ENCODE results near the gene CAMKK2.
"Not testable (repeated sequence)": the region's sequence is repeated elsewhere in the genome, so short reads cannot be mapped to it uniquely, and the experiment has no call there.

The CAMKK2 gene

DNA sequence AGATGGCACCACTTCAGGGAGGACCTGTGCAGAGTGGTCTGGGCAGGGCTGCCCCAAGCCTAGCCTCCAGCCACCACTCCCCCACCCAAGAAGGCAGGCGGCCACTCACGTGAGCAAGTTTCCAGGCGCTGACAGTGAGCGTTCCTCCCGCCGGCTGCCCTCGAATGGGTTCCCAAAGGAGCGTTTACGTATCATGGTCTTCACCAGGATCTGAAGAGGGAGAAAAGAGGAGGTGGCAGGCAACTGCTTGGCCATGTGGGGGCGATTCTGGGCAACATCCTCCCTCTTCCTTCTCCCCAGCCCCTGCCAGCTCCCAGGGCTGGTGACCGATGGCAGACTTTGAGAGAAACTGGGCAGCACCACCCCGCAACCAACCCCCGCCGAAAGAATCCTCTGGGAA is 51.5 kb downstream of the CAMKK2 start:
- DNase-seq: no peak

GRCh38 chr12:121241156-121241970 is 55.1 kb downstream of the CAMKK2 start:
- DNase-seq: no peak

GRCh38 chr12:121240484-121241101 is 55.9 kb downstream of the CAMKK2 start:
- peak; percentile 79 to 80 for DNase-seq

DNA sequence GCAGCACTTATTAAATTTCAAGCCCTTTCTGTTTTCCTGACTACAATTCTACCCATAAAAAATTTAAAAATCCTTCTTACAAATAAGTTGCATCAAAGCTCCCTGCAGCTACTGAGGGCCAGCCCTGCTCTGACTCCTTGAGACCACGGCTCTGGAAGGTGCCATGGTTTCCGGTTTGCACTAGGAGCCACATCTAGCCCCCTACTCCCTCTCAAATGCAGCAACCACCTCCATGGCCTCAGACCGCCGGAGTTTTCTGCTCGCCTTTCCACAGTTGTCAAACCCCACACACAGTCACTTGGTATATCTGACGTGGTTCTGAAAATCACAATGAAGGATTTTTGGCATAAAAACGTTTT is 56.5 kb downstream of the CAMKK2 start:
- no peak for DNase-seq

- no peak for DNase-seq
These were observed 57.0 kb downstream of the CAMKK2 start for GRCh38 chr12:121239351-121240061.

GRCh38 chr12:121238604-121239350 is 57.7 kb downstream of the CAMKK2 start:
- DNase-seq: no peak

- no peak for DNase-seq
These were observed 58.4 kb downstream of the CAMKK2 start for GRCh38 chr12:121238086-121238485.

DNA sequence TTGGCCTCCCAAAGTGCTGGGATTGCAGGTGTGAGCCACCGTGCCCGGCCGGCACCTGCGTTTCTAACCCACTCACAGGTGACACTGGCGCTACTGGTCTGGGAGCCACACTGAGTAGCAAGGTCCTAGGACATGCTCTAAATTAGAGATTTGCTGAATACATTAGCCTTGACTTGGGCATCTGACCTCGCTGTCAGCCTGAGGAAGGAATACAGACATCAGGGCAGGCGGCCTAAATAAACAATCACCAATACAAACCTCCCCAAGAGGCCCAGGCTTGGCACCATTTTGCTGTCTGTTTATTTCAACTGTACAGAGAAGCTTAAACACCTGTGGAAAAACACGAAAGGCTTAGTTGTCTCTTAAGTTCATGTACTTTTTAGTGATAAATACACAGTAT is 59.1 kb downstream of the CAMKK2 start:
- DNase-seq: no peak

DNA sequence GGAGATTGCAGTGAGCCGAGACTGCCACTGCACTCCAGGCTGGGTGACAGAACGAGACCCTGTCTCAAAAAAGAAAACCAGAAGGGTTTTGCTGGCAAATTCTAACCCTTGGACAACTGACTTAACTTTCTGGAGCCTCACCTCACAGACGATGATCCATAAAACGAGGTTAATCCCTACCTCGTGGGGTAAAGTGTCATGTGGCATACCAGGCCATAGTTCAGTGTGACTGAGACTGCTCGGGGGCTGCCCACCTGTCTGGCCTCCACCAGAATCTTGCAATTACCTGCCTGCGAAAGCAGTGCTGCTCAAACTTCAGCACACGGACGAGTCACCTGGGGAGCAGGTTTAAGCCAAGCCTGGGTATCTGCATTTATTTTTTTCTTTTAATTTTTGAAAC is 59.7 kb downstream of the CAMKK2 start:
- DNase-seq: no peak

GRCh38 chr12:121233628-121234020 is 62.9 kb downstream of the CAMKK2 start:
- DNase-seq: no peak

GRCh38 chr12:121232977-121233627 is 63.4 kb downstream of the CAMKK2 start:
- DNase-seq: no peak

- DNase-seq: no peak
These were observed 64.3 kb downstream of the CAMKK2 start for GRCh38 chr12:121232163-121232562.

- DNase-seq: no peak
These were observed 66.0 kb downstream of the CAMKK2 start for GRCh38 chr12:121230538-121230907.

DNA sequence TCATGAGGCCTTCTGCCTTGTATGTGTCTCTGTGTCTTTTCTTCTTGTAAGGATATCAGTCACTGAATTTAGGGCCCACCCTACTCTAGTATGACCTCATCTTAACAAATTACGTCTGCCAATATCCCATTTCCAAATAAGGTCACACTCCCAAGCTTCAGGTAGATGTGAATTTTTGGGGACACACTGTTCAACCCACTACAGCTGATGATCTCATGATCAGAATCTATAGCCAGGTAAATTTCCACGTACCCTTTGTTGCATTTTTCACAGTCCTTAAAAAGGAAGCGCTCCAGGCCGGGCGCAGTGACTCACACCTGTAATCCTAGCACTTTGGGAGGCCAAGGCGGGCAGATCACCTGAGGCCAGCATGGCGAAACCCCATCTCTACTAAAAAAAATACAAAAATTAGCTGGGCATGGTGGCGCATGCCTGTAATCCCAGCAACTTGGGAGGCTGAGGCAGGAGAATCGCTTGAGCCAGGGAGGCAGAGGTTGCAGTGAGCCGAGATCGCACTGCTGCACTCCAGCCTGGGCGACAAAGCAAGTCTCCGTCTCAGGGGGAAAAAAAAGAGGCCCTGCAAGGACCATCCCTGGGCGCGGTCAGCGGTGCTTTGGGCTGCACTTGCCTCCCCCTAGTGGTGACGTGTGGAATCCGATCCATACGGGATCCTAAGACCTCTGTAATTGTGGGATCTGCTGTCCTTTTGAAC is 66.5 kb downstream of the CAMKK2 start:
- DNase-seq: peak; percentile 71 to 72

DNA sequence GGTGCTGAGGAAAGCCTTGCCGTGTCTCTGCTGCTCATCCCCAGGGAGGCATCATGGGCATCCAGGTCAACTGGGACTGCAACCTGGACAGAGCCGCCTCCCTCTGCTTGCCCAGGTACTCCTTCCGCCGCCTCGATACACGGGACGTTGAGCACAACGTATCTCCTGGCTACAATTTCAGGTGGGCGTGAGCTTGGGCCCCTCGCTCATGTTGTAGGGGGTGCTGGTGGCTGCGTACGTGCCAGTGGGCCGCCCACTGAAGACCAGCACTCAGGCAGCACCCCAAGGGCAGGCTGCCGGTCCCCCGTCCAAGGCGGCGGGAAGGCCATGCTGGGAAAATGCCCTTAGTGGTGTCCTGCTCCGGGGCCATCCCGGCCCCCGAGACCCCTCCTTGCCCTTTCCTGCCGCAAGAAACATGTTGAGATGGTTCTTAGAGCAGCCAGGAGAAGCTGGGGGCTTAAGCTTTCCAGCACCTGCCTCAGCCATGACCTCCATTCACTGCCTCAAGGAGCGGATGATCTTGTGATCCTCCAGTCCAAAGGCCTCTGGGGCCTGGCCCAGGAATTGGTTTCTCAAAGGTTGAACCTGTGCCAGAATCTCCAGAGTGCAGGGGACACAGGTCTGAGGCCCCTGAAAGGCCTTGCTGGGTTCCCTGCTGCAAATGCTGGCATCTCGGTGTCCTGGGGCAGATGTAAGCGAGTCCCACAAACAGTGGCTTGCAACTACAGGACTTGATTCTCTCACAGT is 67.4 kb downstream of the CAMKK2 start:
- DNase-seq: no peak

- no peak for DNase-seq
These were observed 69.2 kb downstream of the CAMKK2 start for GRCh38 chr12:121227294-121227693.

DNA sequence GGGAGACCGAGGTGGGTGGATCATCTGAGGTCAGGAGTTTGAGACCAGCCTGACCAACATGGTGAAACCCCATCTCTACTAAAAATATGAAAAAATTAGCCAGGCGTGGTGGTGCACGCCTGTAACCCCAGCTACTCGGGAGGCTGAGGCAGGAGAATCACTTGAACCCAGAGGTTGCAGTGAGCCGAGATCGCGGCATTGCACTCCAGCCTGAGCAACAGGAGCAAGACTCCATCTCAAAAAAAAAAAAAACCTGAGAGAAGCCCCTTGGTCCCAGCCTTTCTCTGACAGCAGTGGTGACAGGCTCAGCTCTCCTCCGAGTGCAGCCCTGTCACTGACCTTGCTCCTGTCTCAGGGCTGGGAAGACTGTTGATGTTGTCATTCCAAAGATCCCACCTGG is 69.6 kb downstream of the CAMKK2 start:
- not testable (repeated sequence) for DNase-seq

DNA sequence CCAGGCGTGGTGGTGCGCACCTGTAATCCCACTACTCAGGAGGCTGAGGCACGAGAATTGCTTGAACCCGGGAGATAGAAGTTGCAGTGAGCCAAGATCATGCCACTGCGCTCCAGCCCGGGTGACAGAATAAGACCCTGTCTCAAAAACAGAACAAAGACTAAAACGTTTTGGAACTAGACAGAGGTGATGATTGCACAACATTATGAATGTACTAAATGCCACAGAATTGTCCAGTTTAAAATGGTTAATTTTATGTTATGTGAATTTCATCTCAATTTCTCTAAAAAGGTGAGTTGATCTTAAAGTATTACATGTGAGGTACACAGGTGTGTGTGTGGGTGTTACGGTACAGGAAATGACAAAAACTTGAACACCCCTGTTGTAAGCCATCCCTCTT is 70.1 kb downstream of the CAMKK2 start:
- no peak for DNase-seq

- peak; percentile 34 to 38 for DNase-seq
These were observed 71.9 kb downstream of the CAMKK2 start for GRCh38 chr12:121224591-121224990.

DNA sequence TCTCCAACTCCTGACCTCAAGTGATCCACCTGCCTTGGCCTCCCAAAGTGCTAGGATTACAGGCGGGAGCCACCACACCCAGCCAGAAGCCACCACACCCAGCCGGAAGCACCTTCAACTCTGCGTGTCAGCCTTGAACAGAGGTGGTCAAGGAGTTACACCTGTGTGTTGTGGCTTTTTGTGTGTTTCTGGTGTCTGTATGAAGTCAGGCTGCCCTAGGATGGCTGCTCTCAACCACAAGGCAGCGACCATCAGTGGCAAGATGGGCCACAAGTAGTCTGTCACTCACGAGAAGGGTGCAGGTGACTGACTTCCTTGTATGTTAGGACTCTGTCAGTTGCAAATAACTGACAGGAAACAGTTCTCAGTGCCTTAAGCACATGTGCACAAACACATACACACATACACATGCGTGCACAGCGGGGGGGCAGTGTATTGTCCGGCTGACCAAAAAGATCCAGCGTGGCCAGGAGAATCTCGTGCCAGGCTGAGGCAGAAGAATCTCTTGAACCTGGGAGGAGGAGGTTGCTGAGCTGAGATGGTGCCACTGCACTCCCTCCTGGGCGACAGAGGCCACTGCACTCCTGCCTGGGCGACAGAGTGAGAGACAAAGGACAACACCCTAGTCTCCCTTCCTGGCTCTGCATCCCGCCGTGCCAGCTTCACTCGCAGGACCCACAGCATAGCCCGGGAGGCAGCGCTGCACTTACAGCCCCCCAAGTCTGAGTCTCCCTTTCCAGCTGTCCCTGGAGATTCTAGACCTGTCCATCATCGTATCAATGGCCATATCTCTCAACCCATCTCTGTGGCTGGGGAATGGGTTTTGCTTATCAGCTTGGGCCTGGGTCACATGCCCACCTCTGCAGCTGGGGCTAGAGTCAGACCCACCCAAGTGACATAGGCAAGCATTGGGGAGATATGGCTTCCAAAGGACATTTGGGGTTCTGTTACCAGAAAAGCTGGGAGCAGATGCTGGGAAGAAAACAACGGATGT is 72.9 kb downstream of the CAMKK2 start:
- peak; percentile 44 to 49 for DNase-seq

Data from stimulated activated CD4-positive, alpha-beta T cell treated with anti-CD3 and anti-CD28 coated beads, Interleukin-2, amount 100 ng/mL, for 24 hours (primary cell).